AG04450 (cell line): ENCODE results near the gene AMIGO1. TPM values are rescaled to one million over a fixed set of nuclear protein-coding genes. Genes with fewer than 3 reads are reported as not detected.

Experiments used
- CTCF ChIA-PET: fragments of 300-600, 350-600 bp; formaldehyde crosslinking; extraction: SDS; loops from one replicate; lab custom pipeline; 2022; ENCODE audit warnings: antibody characterized with exemption, inconsistent platforms; lab: Charles Lee
- POLR2A ChIA-PET: fragments of 350-600 bp; formaldehyde crosslinking; extraction: SDS; loops from one replicate; lab custom pipeline; 2021; ENCODE audit warnings: antibody characterized with exemption, inconsistent platforms; lab: Yijun Ruan, JAX
- DNase-seq: peaks from one replicate; pipeline ENCODE4 v3.0.0-alpha.2; 2011; ENCODE audit warnings: low read depth, low spot score
- H3K27ac ChIP-seq: one replicate; pipeline ENCODE4 v1.5.1; 2012; ENCODE audit warnings: low read depth, low read length, control low read depth
- H3K27me3 ChIP-seq: one replicate; pipeline ENCODE4 v1.6.0; 2012; ENCODE audit warnings: low read length; ENCODE audit not compliant: control insufficient read depth, insufficient read depth
- H3K4me3 ChIP-seq: 2 replicates; pipeline ENCODE4 v1.5.1; 2011; ENCODE audit warnings: mild to moderate bottlenecking, low read depth, low read length, control low read depth
- H3K9me3 ChIP-seq: 2 replicates; pipeline ENCODE4 v1.5.1; 2012; ENCODE audit warnings: low read length; ENCODE audit not compliant: control insufficient read depth, insufficient read depth
- polyA plus RNA-seq: library from polyadenylated mRNA; depleted of rRNA; stranded (reverse); fragments of >200 nt; gene quantifications from 2 replicates; pipeline ENCODE4 v1.2.3, GENCODE V29; 2011
- TF ChIP-seq, protein P1 (sequence below): IDR thresholded peaks from 2 replicates; pipeline ENCODE4 v1.5.1; 2011; ENCODE audit warnings: low read depth, low read length, control low read depth, inconsistent platforms

The AMIGO1 gene
- polyA plus RNA-seq, 1 experiment, result 1.5 TPM

GRCh38 chr1:109523706-109524105 lies 14.2 kb upstream of the AMIGO1 start:
- no peak overlapping the region for H3K27ac ChIP-seq
- TF ChIP-seq, protein P1, sequence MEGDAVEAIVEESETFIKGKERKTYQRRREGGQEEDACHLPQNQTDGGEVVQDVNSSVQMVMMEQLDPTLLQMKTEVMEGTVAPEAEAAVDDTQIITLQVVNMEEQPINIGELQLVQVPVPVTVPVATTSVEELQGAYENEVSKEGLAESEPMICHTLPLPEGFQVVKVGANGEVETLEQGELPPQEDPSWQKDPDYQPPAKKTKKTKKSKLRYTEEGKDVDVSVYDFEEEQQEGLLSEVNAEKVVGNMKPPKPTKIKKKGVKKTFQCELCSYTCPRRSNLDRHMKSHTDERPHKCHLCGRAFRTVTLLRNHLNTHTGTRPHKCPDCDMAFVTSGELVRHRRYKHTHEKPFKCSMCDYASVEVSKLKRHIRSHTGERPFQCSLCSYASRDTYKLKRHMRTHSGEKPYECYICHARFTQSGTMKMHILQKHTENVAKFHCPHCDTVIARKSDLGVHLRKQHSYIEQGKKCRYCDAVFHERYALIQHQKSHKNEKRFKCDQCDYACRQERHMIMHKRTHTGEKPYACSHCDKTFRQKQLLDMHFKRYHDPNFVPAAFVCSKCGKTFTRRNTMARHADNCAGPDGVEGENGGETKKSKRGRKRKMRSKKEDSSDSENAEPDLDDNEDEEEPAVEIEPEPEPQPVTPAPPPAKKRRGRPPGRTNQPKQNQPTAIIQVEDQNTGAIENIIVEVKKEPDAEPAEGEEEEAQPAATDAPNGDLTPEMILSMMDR, result no peak
- H3K4me3 ChIP-seq, result no peak overlapping the region
- no peak for DNase-seq
- CTCF ChIA-PET, result interaction anchor here (1.3 to 2.6 kb wide), 5 partner anchors 9 to 33 kb away, joined by 4 to 21 read pairs (median 12); partner anchors contain the start of gene CYB561D1
- POLR2A ChIA-PET, result no interaction called here
- no peaks in the 10 kb centered on the region for H3K9me3 ChIP-seq
- H3K27me3 ChIP-seq, result peaks cover 43% of the 10 kb centered on the region

GRCh38 chr1:109522026-109522425 lies 12.5 kb upstream of the AMIGO1 start:
- H3K27ac ChIP-seq, result no peak overlapping the region
- POLR2A ChIA-PET, result no interaction called here
- no peak for DNase-seq
- H3K9me3 ChIP-seq, result no peaks in the 10 kb centered on the region
- TF ChIP-seq, protein P1, result no peak
- no peak overlapping the region for H3K4me3 ChIP-seq
- H3K27me3 ChIP-seq, result peaks cover 35% of the 10 kb centered on the region
- CTCF ChIA-PET, result interaction anchor here (0.7 to 1.3 kb wide), 3 partner anchors 10 to 32 kb away, joined by 3 to 12 read pairs (median 4); no protein-coding TSS in a partner anchor

DNA sequence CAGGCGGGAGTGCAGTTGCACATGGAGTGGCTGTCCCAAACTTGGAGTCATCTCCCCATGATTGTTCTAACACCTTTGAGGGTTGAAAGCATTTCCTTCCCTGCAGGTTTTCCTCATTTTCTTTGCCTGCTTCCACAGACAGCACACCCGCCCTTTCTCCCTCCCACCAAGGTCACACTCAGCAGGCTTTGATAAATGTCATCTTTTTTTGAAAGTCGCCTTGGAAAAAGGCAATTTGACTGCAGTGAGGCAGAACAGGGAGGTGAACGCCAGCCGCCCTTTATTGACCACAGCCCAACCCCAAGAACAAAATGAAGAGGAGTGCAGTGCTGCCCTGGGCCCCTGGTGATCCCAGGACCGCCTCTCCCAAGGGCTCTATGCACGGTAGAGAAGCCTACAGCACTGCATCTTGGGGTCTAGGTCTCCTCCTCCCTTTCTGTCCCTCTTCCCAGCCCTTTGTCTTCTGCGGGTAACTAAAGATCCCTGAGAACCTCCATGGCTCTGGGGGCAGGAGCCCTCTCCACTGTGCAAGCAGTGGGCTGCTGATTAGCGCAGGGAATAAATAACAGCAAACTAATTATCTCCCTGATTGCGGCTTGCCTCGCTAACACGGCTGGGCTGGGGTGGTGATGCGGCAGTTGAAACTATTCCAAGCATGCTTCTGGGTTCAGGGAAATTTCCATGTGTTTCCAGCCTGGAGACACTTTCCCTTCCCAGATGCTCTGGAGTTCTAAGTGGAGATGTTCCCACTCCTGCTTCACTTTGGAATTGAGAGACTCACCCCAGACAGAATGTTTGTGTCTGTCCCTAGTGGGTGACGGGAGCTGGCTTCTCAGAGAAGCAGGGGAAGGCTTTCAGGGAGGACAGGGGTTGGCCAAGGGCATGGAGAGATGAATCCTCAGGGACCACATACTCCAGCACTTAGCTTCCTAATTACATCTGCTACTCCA lies 11.8 kb upstream of the AMIGO1 start:
- ChIA-PET POLR2A (no interaction called here), CTCF (interaction anchor here (0.6 to 1.9 kb wide), 6 partner anchors 11 to 127 kb away, joined by 3 to 14 read pairs (median 4); no protein-coding TSS in a partner anchor)
- TF ChIP-seq, protein P1, result no peak
- no peak overlapping the region for H3K4me3 ChIP-seq
- peaks cover 36% of the 10 kb centered on the region for H3K27me3 ChIP-seq
- H3K9me3 ChIP-seq, result no peaks in the 10 kb centered on the region
- H3K27ac ChIP-seq, result no peak overlapping the region
- DNase-seq, result no peak

DNA sequence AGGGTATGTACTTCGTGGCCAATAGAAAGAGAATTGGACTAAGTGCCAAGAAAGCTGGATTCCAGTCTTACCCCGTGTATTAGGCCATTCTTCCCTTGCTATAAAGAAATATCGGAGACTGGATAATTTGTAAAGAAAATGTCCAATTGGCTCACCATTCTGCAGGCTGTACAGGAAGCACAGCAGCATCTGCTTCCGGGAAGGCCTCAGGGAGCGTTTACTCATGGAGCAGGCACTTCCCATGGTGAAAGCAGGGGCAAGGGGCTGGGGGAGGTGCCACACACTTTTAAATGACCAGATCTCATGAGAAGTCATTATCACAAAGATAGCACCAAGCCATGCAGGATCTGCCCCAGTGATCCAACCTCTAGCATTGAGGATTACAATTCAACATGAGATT lies 7.8 kb upstream of the AMIGO1 start:
- CTCF ChIA-PET, result interaction anchor here (1.0 to 37.0 kb wide), 4 partner anchors 17 to 27 kb away, joined by 3 to 1351 read pairs (median 10); partner anchors contain the start of genes CYB561D1 and GPR61
- DNase-seq, result no peak
- H3K27ac ChIP-seq, result no peak overlapping the region
- H3K27me3 ChIP-seq, result peaks cover 22% of the 10 kb centered on the region
- TF ChIP-seq, protein P1, result no peak
- POLR2A ChIA-PET, result no interaction called here
- no peaks in the 10 kb centered on the region for H3K9me3 ChIP-seq
- H3K4me3 ChIP-seq, result no peak overlapping the region
